SW480 (cell line): ENCODE measurements around the gene ABCC8.

ENCODE experiments used
- DNase-seq: peaks from one replicate; pipeline ENCODE4 v3.0.0-alpha.2; 2016; ENCODE audit warnings: low spot score

The ABCC8 gene

GRCh38 chr11:17505146-17505545, 28.5 kb upstream of the ABCC8 start:
- DNase-seq: no peak

- DNase-seq: peak; percentile 77
These were observed 27.9 kb upstream of the ABCC8 start for GRCh38 chr11:17504330-17505107.

GRCh38 chr11:17502630-17503029, 26.0 kb upstream of the ABCC8 start:
- DNase-seq: no peak

- DNase-seq: no peak
These were observed 24.0 kb upstream of the ABCC8 start for GRCh38 chr11:17500673-17501072.

GRCh38 chr11:17498475-17498874, 21.8 kb upstream of the ABCC8 start:
- no peak for DNase-seq

GRCh38 chr11:17498058-17498457, 21.4 kb upstream of the ABCC8 start:
- peak; percentile 73 for DNase-seq

- DNase-seq: no peak
These were observed 19.8 kb upstream of the ABCC8 start for GRCh38 chr11:17496406-17496805.

- DNase-seq: no peak
These were observed 17.4 kb upstream of the ABCC8 start for GRCh38 chr11:17494019-17494418.

GRCh38 chr11:17490938-17491337, 14.3 kb upstream of the ABCC8 start:
- DNase-seq: no peak

GRCh38 chr11:17490232-17490631, 13.6 kb upstream of the ABCC8 start:
- no peak for DNase-seq

- DNase-seq: no peak
These were observed 13.1 kb upstream of the ABCC8 start for GRCh38 chr11:17489751-17490150.

GRCh38 chr11:17488563-17488962, 11.9 kb upstream of the ABCC8 start:
- DNase-seq: no peak

GRCh38 chr11:17486646-17487045, 10.0 kb upstream of the ABCC8 start:
- no peak for DNase-seq

GRCh38 chr11:17483505-17483904, 6.9 kb upstream of the ABCC8 start:
- DNase-seq: no peak

GRCh38 chr11:17481905-17482304, 5.3 kb upstream of the ABCC8 start:
- no peak for DNase-seq

GRCh38 chr11:17479284-17480214, 2.9 kb upstream of the ABCC8 start:
- DNase-seq: peak; percentile 61

GRCh38 chr11:17478070-17478469, 1.4 kb upstream of the ABCC8 start:
- DNase-seq: no peak

GRCh38 chr11:17477361-17477760, 716 bp upstream of the ABCC8 start:
- no peak for DNase-seq

- no peak for DNase-seq
These were observed 364 bp upstream of the ABCC8 start for GRCh38 chr11:17477084-17477333.

GRCh38 chr11:17475666-17476316, 854 bp downstream of the ABCC8 start:
- DNase-seq: no peak

GRCh38 chr11:17473071-17473744, 3.4 kb downstream of the ABCC8 start:
- peak; percentile 53 for DNase-seq

GRCh38 chr11:17472467-17472866, 4.2 kb downstream of the ABCC8 start:
- DNase-seq: no peak
